ENCODE results near the gene GUCD1. TPM values are rescaled to one million over a fixed set of nuclear protein-coding genes. Genes with fewer than 3 reads are reported as not detected.

Gene GUCD1
- total and polyA plus RNA-seq, 9 of the 15 experiments (the other 6 are each of a cell fraction or from before 2014, with no cell fraction given) = 31.5 to 67.8 (median 50.3) TPM

GRCh38 chr22:24587251-24587650, 32.3 kb upstream of the GUCD1 start (continued):
- no peak for TF ChIP-seq ZNF740 (CRISPR knock-in tag; IDR thresholded peaks at IDR 0.05)
- no peak for TF ChIP-seq ZNF740 (tag; IDR thresholded peaks at IDR 0.05)
- no peak for TF ChIP-seq KAT7 (CRISPR knock-in tag; IDR thresholded peaks at IDR 0.05; ENCODE audit: borderline replicate concordance)

- Histone ChIP-seq H3K36me3 (ENCODE audit: control insufficient read depth, insufficient read depth, low read length) (no peaks in the 10 kb centered on the region), H3K4me3 (no peak overlapping the region), H3K79me2 (ENCODE audit: control insufficient read depth, insufficient read depth, low read length) (no peaks in the 10 kb centered on the region), H3K9me3 (replicated peaks; ENCODE audit: control insufficient read depth, insufficient read depth, low read depth, low read length) (no peaks in the 10 kb centered on the region), H3K9ac (ENCODE audit: insufficient read depth in 1 of 2, low read depth in 2 of 2, low read length in 2 of 2) (no peak overlapping the region; a peak in 1 of 4 replicates), H3K4me1 (replicated peaks in 1 of 2; ENCODE audit: control insufficient read depth in 2 of 2, insufficient read depth in 2 of 2, low read length in 2 of 2) (peaks cover 0 to 17% of the 10 kb centered on the region in 2 experiments; a peak in 1 of 5 replicates), H3K4me2 (ENCODE audit: insufficient read depth, low read length) (no peak overlapping the region), H4K20me1 (replicated peaks; ENCODE audit: control insufficient read depth, insufficient read depth, low read length) (no peaks in the 10 kb centered on the region), H3K27ac (ENCODE audit: extremely low read depth, low read depth, low read length) (no peak overlapping the region), H3K9me1 (ENCODE audit: control insufficient read depth, insufficient read depth, low read length) (no peaks in the 10 kb centered on the region), H3K27me3 (ENCODE audit: control insufficient read depth in 2 of 2, insufficient read depth in 2 of 2, low read length in 2 of 2) (no peaks in the 10 kb centered on the region), H2AFZ (ENCODE audit: low read depth, low read length) (no peak overlapping the region)
- CTCF ChIA-PET (ENCODE audit: low intra/inter-chr PET ratio) = no interaction called here
- WGBS (ENCODE audit: insufficient coverage, low coverage, missing lambda C conversion rate) = 68% methylated on average over 17 of the region's 24 CpGs
- ATAC-seq (no peak), FAIRE-seq (no peak), DNase-seq (ENCODE audit: extremely low read depth in 1 of 4, low spot score in 3 of 4) (no peak)
- intact Hi-C loops (cut with micrococcal nuclease) (no loop called here), in situ Hi-C loops (cut with MboI) (no loop called here)
- no peak for TF ChIP-seq YBX1 (IDR thresholded peaks at IDR 0.05)
- TF ChIP-seq POLR3A (IDR thresholded peaks at IDR 0.05; ENCODE audit: borderline replicate concordance, extremely low read depth, insufficient read depth, insufficient read length) = no peak
- TF ChIP-seq MTF1 (CRISPR knock-in tag; IDR thresholded peaks at IDR 0.05; ENCODE audit: borderline replicate concordance) = no peak
- TF ChIP-seq PPARD (CRISPR knock-in tag; IDR thresholded peaks at IDR 0.05) = no peak
- TF ChIP-seq ZNF778 (CRISPR knock-in tag; IDR thresholded peaks at IDR 0.05) = no peak
- no peak for TF ChIP-seq HMBOX1 (IDR thresholded peaks at IDR 0.05)
- TF ChIP-seq ETV1 (tag; conservative IDR thresholded peaks at IDR 0.05; ENCODE audit: low read depth) = no peak
- no peak for TF ChIP-seq CCNT2 (IDR thresholded peaks at IDR 0.05; ENCODE audit: borderline replicate concordance, extremely low read depth, insufficient read length, low read depth, low read length)
- no peak for TF ChIP-seq POLR2H (tag; IDR thresholded peaks at IDR 0.05; ENCODE audit: low read depth)
- TF ChIP-seq RBFOX2 (IDR thresholded peaks at IDR 0.05; ENCODE audit: low read depth, low read length) = no peak
- TF ChIP-seq XRCC5 (IDR thresholded peaks at IDR 0.05; ENCODE audit: low read depth, low read length) = no peak
- TF ChIP-seq PHF8 (IDR thresholded peaks at IDR 0.05; ENCODE audit: borderline replicate concordance, low read length) = no peak
- no TSS peak for BruUV-seq (replicated peaks)
- POLR2A ChIA-PET = interaction anchor here (1.1 kb wide), 1 partner anchor 10 kb away, joined by 3 read pairs; no protein-coding TSS in a partner anchor
Measured at GRCh38 chr22:24585927-24586546, 31.1 kb upstream of the GUCD1 start.
